IPS-15b (cell line): Measurements from ENCODE around the gene CPLX1.

Experiments
- H3K27me3 ChIP-seq: one replicate; pipeline ENCODE4 v1.6.1; 2013; ENCODE audit warnings: low read length; ENCODE audit not compliant: control insufficient read depth, insufficient read depth
- H3K36me3 ChIP-seq: one replicate; pipeline ENCODE4 v1.6.1; 2013; ENCODE audit warnings: low read length; ENCODE audit not compliant: control insufficient read depth, insufficient read depth
- H3K4me1 ChIP-seq: one replicate; pipeline ENCODE4 v1.6.1; 2013; ENCODE audit warnings: mild to moderate bottlenecking, low read length; ENCODE audit not compliant: control insufficient read depth, insufficient read depth
- H3K4me3 ChIP-seq: one replicate; pipeline ENCODE4 v1.5.1; 2013; ENCODE audit warnings: low read depth, low read length
- H3K9ac ChIP-seq: one replicate; pipeline ENCODE4 v1.6.1; 2013; ENCODE audit warnings: low read depth, mild to moderate bottlenecking, low read length
- H3K9me3 ChIP-seq: one replicate; pipeline ENCODE4 v1.6.1; 2013; ENCODE audit warnings: mild to moderate bottlenecking, low read length; ENCODE audit not compliant: control insufficient read depth, insufficient read depth

Gene CPLX1

DNA sequence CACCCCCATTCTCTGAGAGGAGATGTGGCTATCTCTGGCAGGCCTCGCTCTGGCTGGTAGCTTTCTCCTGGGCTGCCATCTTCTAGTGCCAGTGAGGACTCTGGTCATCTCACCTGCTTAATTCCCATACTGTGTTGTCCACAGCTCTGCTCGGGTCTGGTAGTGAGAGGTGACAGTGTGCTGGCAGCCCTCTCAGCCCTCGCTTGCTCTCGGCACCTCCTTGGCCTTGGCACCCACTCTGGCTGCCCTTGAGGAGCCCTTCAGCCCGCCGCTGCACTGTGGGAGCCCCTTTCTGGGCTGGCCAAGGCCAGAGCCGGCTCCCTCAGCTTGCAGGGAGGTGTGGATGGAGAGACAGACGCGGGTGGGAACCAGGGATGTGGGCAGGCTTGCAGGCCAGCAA lies 52.7 kb downstream of the CPLX1 start:
- H3K9ac ChIP-seq = no peak overlapping the region
- H3K4me1 ChIP-seq = no peaks in the 10 kb centered on the region
- H3K9me3 ChIP-seq = no peaks in the 10 kb centered on the region
- H3K27me3 ChIP-seq = no peaks in the 10 kb centered on the region
- no peak overlapping the region for H3K4me3 ChIP-seq
- peaks cover 25% of the 10 kb centered on the region for H3K36me3 ChIP-seq

DNA sequence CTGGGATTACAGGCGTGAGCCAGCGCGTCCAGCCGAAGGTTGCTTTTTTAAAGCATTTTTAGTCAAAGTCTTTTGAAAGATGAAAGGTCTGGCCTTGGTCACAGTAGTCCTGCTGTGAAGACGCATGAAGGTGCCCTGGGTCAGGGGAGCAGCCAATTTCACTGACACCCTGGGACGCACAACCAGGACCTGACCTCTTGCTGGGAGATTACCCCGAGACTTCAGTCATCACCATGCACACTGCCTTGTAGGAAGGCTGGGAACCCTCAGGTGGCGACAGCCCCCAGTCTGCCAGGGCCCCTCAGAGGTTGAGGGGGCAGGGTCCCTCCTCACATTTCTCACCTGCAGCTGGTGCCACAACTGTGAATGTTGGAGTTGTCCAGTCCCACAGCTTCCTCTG lies 53.2 kb downstream of the CPLX1 start:
- Histone ChIP-seq H3K9me3 (no peaks in the 10 kb centered on the region), H3K27me3 (no peaks in the 10 kb centered on the region), H3K4me1 (no peaks in the 10 kb centered on the region), H3K4me3 (no peak overlapping the region), H3K36me3 (peaks cover 25% of the 10 kb centered on the region), H3K9ac (no peak overlapping the region)

DNA sequence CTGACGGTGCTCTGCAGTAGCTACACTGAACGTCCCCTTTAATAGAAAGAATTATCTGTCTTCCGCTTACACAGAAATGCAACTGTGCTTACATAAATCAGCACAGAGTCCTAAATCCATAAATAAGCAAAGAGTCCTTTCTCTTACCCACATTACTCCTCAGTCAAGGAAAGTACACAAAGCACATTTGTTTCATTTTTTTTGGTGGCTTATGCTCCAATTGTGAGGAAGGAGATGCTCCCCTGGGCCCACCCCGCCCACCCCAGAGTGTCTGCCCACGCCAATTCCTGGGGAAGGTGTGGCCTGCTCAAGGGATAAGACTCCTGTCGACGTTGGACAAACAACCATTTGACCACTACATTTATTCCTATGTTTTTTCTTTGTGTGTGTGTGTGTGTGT lies 53.8 kb downstream of the CPLX1 start:
- Histone ChIP-seq H3K9me3 (no peaks in the 10 kb centered on the region), H3K36me3 (peaks cover 21% of the 10 kb centered on the region), H3K4me3 (no peak overlapping the region), H3K9ac (no peak overlapping the region), H3K27me3 (no peaks in the 10 kb centered on the region), H3K4me1 (no peaks in the 10 kb centered on the region)

DNA sequence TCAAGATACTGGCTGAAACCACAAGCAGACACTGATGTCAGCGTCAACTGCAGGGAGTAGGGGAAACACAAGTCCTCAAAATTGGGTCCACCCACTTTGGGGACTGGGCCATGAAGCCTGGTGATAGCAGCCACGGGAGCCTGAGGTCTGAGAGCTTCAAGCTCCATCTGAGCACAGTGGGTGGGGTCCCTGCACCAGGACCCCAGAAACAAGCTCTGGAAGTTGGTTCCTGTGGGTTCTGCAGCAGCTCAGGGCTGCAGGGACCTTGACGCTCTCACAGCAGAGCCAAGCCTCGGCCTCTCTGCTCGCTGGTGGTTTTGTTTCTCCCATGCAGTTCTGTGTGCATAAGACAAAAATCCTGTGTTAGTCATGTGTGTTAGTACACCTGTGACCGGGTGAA lies 54.5 kb downstream of the CPLX1 start:
- H3K36me3 ChIP-seq = peaks cover 22% of the 10 kb centered on the region
- H3K9me3 ChIP-seq = no peaks in the 10 kb centered on the region
- H3K4me3 ChIP-seq = no peak overlapping the region
- no peak overlapping the region for H3K9ac ChIP-seq
- H3K27me3 ChIP-seq = no peaks in the 10 kb centered on the region
- no peaks in the 10 kb centered on the region for H3K4me1 ChIP-seq

DNA sequence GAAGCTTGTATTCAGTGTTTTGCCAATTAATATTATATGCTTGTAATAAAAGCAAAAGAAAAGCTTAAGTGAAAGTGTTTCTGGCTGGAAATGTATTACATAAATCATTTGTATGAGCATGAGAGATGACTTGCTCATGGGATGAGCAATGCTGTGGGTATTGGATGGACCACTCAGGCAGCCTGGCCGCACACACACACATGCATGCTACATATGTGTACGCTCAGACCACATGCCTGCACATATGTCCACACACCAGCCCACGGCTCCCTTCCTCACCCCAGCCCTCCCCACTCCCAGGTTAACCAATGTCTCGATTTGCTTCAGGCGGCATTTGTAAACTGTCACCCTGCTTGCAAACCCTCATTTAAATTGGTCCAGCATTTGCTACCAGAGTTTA lies 55.9 kb downstream of the CPLX1 start:
- Histone ChIP-seq H3K4me1 (no peaks in the 10 kb centered on the region), H3K4me3 (no peak overlapping the region), H3K9me3 (no peaks in the 10 kb centered on the region), H3K27me3 (no peaks in the 10 kb centered on the region), H3K36me3 (peaks cover 31% of the 10 kb centered on the region), H3K9ac (no peak overlapping the region)

DNA sequence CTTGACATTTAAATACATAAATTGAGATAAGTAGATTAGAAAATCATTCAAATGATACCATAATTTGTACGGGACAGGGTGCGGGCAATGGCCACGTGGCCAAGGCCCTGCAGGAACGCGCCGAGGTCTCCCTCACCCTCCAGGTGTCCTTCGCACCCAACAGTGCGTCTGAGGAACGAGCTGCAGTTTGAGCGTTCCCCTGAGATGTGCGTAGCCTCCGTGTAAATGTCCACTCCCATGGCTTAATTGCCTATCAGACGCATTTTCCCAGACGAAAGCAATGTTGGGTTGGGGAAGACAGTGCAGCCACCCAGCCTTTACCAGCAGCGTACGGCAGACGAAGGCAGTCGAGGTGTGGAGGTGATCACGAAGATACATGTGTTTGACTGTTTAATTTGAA lies 56.4 kb downstream of the CPLX1 start:
- Histone ChIP-seq H3K27me3 (no peaks in the 10 kb centered on the region), H3K4me1 (no peaks in the 10 kb centered on the region), H3K9ac (no peak overlapping the region), H3K36me3 (peaks cover 35% of the 10 kb centered on the region), H3K9me3 (no peaks in the 10 kb centered on the region), H3K4me3 (no peak overlapping the region)

DNA sequence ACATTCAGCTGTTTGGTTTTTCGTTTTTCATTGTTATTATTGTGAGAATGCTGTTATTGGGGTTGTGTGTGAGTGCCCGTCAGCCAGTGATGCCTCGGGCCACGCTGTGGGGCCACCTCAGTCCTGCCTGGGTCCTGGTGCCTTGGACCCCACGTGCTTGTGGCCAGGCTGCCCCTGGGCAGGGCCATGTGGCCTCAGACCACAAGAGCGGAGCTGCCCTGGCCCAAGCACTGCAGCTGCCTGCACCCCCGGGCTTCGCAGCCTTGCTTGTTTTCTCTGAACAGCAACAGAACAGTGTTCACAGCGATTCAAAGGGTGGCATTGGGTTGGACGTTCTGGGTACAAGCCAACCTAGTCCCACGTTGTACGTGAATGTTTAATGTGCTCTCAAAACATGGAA lies 56.9 kb downstream of the CPLX1 start:
- Histone ChIP-seq H3K4me1 (no peaks in the 10 kb centered on the region), H3K4me3 (no peak overlapping the region), H3K9me3 (no peaks in the 10 kb centered on the region), H3K27me3 (no peaks in the 10 kb centered on the region), H3K36me3 (peaks cover 39% of the 10 kb centered on the region), H3K9ac (no peak overlapping the region)

DNA sequence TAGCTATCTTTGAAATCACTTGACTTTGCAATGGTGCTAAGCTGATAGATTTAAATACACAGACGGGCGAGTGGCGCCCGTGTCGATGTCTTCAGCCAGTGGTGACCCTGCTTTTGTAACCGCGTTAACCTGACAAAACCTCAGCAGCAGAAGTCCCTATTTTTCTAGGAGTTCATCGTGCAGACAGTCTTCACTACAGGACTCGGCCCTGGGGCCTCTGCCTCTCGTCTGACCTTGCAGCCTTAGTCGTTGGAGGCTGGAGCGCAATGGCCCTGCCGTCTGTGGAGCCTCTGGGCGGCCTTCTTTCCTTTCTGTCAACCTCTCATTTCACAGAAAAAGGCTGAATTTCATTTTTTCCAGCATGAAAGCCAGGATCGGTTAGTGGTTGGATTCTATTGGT lies 57.9 kb downstream of the CPLX1 start:
- Histone ChIP-seq H3K4me1 (no peaks in the 10 kb centered on the region), H3K4me3 (no peak overlapping the region), H3K27me3 (no peaks in the 10 kb centered on the region), H3K9ac (no peak overlapping the region), H3K9me3 (no peaks in the 10 kb centered on the region), H3K36me3 (peaks cover 44% of the 10 kb centered on the region)

DNA sequence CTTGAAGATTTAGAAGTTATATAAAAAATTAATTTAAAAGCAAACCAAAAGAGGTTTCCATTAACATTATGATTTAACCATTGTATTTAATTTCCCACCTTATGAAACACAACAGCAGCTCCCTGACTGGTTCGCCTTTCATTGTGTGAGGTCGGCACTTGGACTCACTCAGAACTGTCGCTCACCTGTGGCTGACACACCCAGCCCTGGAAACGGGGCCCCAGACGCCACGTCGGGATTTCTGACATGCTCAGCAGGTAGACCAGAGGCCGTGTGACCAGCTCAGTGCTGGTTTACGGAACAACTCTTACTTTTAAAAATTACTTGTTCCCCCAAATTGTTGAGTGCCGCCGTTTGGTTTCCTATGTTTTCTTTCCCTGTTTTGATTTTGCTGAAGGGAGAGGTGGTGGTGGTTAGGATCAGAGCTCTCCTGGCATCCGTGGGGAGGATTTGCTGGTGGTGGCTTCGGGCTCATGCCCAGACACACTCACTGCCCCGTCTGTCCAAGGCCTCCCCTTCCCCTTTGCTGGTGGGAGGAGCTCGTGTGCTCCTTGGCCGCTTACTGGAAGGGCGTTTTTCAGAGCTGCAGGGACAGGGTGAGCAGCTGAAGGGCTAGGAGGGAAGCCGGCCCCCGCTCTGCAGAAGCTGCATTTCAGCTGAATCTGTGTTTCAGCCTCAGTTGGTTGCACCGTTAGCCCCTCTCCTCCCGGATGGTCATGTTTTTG lies 59.2 kb downstream of the CPLX1 start:
- Histone ChIP-seq H3K36me3 (peaks cover 47% of the 10 kb centered on the region), H3K9me3 (no peaks in the 10 kb centered on the region), H3K4me3 (no peak overlapping the region), H3K9ac (peak overlapping the region; percentile 16), H3K4me1 (no peaks in the 10 kb centered on the region), H3K27me3 (no peaks in the 10 kb centered on the region)

DNA sequence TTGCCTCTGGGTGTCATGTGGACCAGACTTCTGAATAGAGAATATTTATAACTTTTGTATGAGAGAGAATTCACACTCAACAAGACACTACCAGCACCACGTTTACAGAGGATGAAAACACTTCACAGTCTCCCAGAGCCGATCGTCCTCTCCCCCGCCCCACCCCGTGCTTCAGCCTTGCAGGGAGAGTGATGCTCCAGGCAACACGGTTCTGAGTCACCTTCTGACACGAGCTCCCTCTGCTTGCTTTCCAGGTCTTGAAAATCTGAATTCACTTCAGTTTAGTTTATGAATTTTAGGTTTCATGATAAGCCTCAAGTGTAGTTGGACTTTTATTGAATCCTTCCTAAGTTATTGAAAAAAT lies 59.8 kb downstream of the CPLX1 start:
- Histone ChIP-seq H3K27me3 (no peaks in the 10 kb centered on the region), H3K4me1 (no peaks in the 10 kb centered on the region), H3K9me3 (no peaks in the 10 kb centered on the region), H3K9ac (no peak overlapping the region), H3K4me3 (no peak overlapping the region), H3K36me3 (peaks cover 51% of the 10 kb centered on the region)

DNA sequence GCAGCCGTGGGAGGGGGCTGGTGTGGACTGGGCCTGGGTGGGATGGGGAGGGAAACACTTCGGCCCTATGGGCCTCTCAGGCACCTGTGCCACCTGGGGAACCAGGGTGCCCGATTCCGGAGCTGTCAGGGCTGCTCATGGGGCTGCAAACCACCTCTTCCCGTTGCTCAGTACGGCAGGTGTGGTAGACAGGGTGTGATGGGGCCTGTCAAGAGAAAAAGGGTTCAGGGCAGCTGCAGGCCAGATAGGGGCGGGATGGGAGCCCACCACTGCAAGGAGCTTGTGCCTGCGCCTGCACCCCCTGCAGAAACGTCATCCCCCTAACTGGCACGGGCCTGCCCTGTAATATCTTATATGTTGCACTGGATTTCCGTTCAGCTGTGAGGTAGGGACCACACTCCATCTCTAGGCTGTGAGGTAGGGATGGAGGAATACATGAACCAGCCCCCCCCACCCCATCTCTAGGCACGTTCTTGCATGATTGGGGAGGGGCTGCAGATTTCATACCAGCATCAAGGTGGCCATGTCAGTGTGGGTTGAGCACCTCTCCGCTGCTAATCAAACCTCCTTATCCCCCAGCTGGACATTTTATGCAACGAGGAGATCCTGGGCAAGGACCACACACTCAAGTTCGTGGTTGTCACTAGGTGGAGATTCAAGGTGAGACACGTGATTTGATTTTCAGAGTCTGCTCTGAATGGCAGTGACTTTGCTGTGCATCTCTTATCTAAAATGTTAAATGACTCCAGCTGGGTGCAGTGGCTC lies 61.3 kb downstream of the CPLX1 start:
- no peak overlapping the region for H3K9ac ChIP-seq
- no peaks in the 10 kb centered on the region for H3K9me3 ChIP-seq
- no peaks in the 10 kb centered on the region for H3K27me3 ChIP-seq
- no peak overlapping the region for H3K4me3 ChIP-seq
- H3K4me1 ChIP-seq = no peaks in the 10 kb centered on the region
- peaks cover 53% of the 10 kb centered on the region for H3K36me3 ChIP-seq

DNA sequence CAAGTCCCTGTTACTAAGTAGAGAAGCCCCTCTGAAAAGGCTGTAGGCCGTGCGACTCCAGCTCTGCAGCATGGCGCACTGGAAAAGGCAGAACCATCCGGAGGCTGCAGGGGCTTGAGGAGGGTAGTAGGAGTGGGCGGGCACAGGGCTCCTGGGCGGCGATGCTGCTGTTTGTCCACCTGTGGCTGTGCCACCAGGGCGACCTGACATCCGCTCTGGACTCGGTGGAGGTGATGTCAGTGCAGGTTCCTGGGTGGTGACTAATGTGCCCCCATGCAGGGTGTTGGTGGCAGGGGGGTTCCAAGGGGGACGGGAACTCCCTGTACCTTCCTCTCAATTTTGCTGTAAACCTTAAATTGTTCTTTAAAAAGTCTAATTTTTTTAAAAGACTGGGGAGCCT lies 62.0 kb downstream of the CPLX1 start:
- Histone ChIP-seq H3K4me1 (no peaks in the 10 kb centered on the region), H3K36me3 (peaks cover 52% of the 10 kb centered on the region), H3K9me3 (no peaks in the 10 kb centered on the region), H3K4me3 (no peak overlapping the region), H3K27me3 (no peaks in the 10 kb centered on the region), H3K9ac (no peak overlapping the region)
